ENCODE measurements around the gene SKP2. TPM values are rescaled to one million over a fixed set of nuclear protein-coding genes. Genes with fewer than 3 reads are reported as not detected.

Gene SKP2
- total RNA-seq, 4 donors from 2014 or later = 13.8 to 30.5 (median 22.2) TPM

DNA sequence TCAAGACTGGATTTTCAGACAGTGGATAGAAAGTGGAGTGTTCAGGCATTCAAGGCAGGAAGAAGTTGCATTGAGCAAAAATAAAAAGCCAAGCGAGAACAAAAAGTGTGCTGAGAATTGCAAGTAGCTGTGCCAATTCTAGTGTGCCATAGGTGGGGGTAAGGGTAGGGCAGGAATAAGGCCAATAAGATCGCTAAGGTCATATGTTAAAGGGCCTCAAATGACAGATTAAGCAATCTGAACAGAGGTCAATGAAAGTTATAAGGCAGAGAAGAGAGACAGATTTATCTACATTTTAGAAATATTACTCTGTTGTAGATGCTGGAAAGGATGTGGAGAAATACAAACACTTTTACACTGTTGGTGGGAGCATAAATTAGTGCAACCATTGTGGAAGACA is 53.4 kb downstream of the SKP2 start:
- no peak for DNase-seq
- Histone ChIP-seq H3K4me3 (no peak overlapping the region), H3K27ac (no peak overlapping the region), H3K4me1 (no peaks in the 10 kb centered on the region), H3K27me3 (no peaks in the 10 kb centered on the region), H3K9me3 (no peaks in the 10 kb centered on the region), H3K36me3 (peaks cover 0 to 26% (median 0%) of the 10 kb centered on the region in 3 donors)
- no peak for TF ChIP-seq POLR2A (IDR thresholded peaks at IDR 0.05)

DNA sequence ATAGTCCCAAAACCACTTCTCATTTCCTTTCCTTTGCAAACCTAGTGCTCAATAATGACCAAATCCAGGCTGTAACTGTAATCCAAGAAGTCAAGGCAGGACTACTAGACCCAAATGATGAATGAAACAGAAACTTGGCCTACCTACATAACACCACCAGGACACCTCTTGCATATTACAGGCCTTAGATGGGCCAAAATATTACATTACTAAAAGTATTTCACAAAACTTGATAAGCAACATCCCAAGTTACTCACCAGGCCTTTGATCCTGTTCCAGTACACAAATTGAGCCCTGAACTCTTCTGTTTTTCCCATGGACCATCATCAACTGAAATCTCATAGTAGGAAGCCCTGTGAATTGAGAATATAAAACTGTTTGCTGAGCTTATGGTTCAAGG is 55.0 kb downstream of the SKP2 start:
- no peaks in the 10 kb centered on the region for H3K4me1 ChIP-seq
- no peaks in the 10 kb centered on the region for H3K27me3 ChIP-seq
- no peaks in the 10 kb centered on the region for H3K9me3 ChIP-seq
- H3K27ac ChIP-seq = no peak overlapping the region
- DNase-seq = no peak
- no peak overlapping the region for H3K4me3 ChIP-seq
- no peak for TF ChIP-seq POLR2A (IDR thresholded peaks at IDR 0.05)
- TF ChIP-seq, protein P1, sequence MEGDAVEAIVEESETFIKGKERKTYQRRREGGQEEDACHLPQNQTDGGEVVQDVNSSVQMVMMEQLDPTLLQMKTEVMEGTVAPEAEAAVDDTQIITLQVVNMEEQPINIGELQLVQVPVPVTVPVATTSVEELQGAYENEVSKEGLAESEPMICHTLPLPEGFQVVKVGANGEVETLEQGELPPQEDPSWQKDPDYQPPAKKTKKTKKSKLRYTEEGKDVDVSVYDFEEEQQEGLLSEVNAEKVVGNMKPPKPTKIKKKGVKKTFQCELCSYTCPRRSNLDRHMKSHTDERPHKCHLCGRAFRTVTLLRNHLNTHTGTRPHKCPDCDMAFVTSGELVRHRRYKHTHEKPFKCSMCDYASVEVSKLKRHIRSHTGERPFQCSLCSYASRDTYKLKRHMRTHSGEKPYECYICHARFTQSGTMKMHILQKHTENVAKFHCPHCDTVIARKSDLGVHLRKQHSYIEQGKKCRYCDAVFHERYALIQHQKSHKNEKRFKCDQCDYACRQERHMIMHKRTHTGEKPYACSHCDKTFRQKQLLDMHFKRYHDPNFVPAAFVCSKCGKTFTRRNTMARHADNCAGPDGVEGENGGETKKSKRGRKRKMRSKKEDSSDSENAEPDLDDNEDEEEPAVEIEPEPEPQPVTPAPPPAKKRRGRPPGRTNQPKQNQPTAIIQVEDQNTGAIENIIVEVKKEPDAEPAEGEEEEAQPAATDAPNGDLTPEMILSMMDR (IDR thresholded peaks at IDR 0.05) = no peak
- peaks cover 0 to 33% (median 0%) of the 10 kb centered on the region in 3 donors for H3K36me3 ChIP-seq

DNA sequence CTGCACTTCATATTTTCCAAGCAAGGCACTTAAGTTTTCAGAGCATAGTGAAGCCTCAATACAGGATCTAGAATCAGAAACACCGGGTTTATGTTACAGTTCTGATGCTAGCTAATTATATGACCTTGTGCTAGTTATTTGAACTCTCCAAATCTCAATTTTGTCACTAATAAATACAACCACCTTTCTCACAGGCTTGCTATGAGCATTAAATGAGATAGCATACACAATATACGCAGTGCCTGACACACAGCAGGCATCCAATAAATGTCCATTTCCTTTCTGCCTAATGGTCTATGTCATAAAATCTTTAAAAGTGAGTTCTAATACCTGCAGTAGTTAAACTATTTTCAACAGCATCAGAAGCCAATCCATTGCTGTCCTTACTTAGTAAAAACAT is 56.9 kb downstream of the SKP2 start:
- TF ChIP-seq, protein P1 (IDR thresholded peaks at IDR 0.05) = no peak
- peaks cover 0 to 25% (median 0%) of the 10 kb centered on the region in 3 donors for H3K36me3 ChIP-seq
- no peak overlapping the region for H3K4me3 ChIP-seq
- no peak overlapping the region for H3K27ac ChIP-seq
- no peaks in the 10 kb centered on the region for H3K4me1 ChIP-seq
- no peak for DNase-seq
- no peaks in the 10 kb centered on the region for H3K27me3 ChIP-seq
- H3K9me3 ChIP-seq = no peaks in the 10 kb centered on the region

DNA sequence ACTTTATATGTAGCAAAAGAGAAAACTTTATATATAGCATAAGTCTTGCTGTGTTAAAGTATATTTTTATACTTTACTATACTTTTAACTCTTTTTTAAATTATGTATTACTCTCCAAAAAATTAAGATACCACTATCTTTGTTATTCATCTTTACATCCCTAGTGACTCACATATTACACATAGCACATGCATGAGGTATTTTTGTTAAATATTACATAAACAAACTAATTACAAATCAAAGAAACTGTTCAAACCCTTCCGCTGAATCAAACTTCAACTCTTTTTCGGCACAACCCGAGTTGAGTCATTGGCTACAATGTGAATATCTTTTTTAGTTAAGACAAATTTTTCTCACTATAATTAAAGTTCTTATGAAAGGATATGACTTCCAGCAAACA is 57.8 kb downstream of the SKP2 start:
- no peaks in the 10 kb centered on the region for H3K27me3 ChIP-seq
- no peaks in the 10 kb centered on the region for H3K9me3 ChIP-seq
- no peak overlapping the region for H3K4me3 ChIP-seq
- no peaks in the 10 kb centered on the region for H3K4me1 ChIP-seq
- DNase-seq = no peak
- no peak for TF ChIP-seq POLR2A (IDR thresholded peaks at IDR 0.05)
- TF ChIP-seq, protein P1 (IDR thresholded peaks at IDR 0.05) = no peak
- H3K27ac ChIP-seq = no peak overlapping the region
- H3K36me3 ChIP-seq = peaks cover 0 to 25% (median 0%) of the 10 kb centered on the region in 3 donors

DNA sequence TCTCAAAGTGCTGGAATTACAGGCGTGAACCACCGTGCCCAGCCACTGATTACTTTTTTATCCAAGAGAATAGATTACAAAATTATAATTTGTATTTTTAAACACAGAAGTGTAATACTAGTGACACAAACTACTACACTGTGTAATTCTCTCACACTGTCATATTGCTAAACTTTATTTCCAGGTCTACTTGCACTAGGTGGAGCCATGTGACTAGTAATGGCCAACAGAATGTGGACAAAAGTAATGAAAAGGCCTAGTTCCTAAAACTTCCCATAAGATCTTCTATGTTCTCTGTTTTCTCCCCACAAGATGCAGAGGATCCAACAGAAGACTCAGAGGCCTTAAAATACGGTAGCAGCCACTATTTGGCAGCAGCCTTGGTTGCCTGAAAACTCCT is 62.5 kb downstream of the SKP2 start:
- Histone ChIP-seq H3K36me3 (peaks cover 0 to 28% (median 0%) of the 10 kb centered on the region in 3 donors), H3K27ac (no peak overlapping the region), H3K27me3 (no peaks in the 10 kb centered on the region), H3K4me3 (no peak overlapping the region), H3K4me1 (no peaks in the 10 kb centered on the region), H3K9me3 (no peaks in the 10 kb centered on the region)
- TF ChIP-seq, protein P1 (IDR thresholded peaks at IDR 0.05) = peak in 2 of 6 experiments; percentile 24 to 49
- no peak for TF ChIP-seq POLR2A (IDR thresholded peaks at IDR 0.05)
- DNase-seq = no peak

- TF ChIP-seq, protein P1 (IDR thresholded peaks at IDR 0.05) = no peak
- TF ChIP-seq POLR2A (IDR thresholded peaks at IDR 0.05) = no peak
- no peaks in the 10 kb centered on the region for H3K4me1 ChIP-seq
- DNase-seq = no peak
- no peaks in the 10 kb centered on the region for H3K9me3 ChIP-seq
- H3K27ac ChIP-seq = no peak overlapping the region
- H3K4me3 ChIP-seq = no peak overlapping the region
- H3K27me3 ChIP-seq = no peaks in the 10 kb centered on the region
- H3K36me3 ChIP-seq = peaks cover 0 to 30% (median 0%) of the 10 kb centered on the region in 3 donors
These were observed 64.0 kb downstream of the SKP2 start for GRCh38 chr5:36215910-36216309.
